Measurements from ENCODE around the gene CCDC149.

Gene CCDC149

DNA sequence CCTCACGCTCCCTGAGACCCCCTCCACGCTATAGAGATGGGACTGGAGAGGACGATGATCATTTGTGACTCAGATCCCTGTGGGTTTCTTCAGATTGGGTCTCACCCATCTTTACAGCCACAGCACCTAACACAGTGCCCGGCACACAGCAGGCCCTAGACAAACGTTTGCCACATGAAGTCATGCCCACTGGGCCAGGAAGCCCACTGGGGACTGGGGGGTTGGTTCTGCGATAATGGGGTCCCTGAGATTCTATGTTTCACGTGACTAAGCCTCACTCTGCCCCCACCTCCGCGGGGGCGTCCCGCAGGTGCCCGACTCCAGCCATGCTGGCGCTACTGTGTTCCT lies 113.7 kb downstream of the CCDC149 start:
- H3K9me3 ChIP-seq (ENCODE audit: insufficient read depth, low read length, severe bottlenecking), result no peaks in the 10 kb centered on the region
- H2AFZ ChIP-seq (ENCODE audit: low read depth, low read length), result no peak overlapping the region
- no peak overlapping the region for H3K27ac ChIP-seq (ENCODE audit: low read length)
- no peaks in the 10 kb centered on the region for H3K4me1 ChIP-seq (ENCODE audit: insufficient read depth, low read length)
- no peak for ATAC-seq (ENCODE audit: insufficient read depth, low read depth)
- no peak for DNase-seq
- H3K27me3 ChIP-seq (ENCODE audit: insufficient read depth, low read length, poor library complexity), result no peaks in the 10 kb centered on the region
- no peaks in the 10 kb centered on the region for H3K79me2 ChIP-seq (ENCODE audit: insufficient read depth, low read length)
- H3K36me3 ChIP-seq (ENCODE audit: insufficient read depth, low read length), result no peaks in the 10 kb centered on the region
- no peak overlapping the region for H3K4me3 ChIP-seq (ENCODE audit: low read depth in 1 of 2, low read length in 2 of 2)
- no peaks in the 10 kb centered on the region for H4K20me1 ChIP-seq (ENCODE audit: insufficient read depth, low read length)
- no peak overlapping the region for H3K9ac ChIP-seq (ENCODE audit: low read depth, low read length)
- TF ChIP-seq EZH2 (IDR thresholded peaks at IDR 0.05; ENCODE audit: borderline replicate concordance, low read depth, low read length, severe bottlenecking) (no peak), CTCF (IDR thresholded peaks at IDR 0.05; ENCODE audit: borderline replicate concordance, extremely low read depth, low read length, poor library complexity, severe bottlenecking) (no peak)
- no peak overlapping the region for H3K4me2 ChIP-seq (ENCODE audit: insufficient read depth, low read length)

- Histone ChIP-seq H4K20me1 (ENCODE audit: insufficient read depth, low read length) (no peaks in the 10 kb centered on the region), H3K79me2 (ENCODE audit: insufficient read depth, low read length) (no peaks in the 10 kb centered on the region), H3K27me3 (ENCODE audit: insufficient read depth, low read length, poor library complexity) (no peaks in the 10 kb centered on the region), H3K36me3 (ENCODE audit: insufficient read depth, low read length) (no peaks in the 10 kb centered on the region), H3K27ac (ENCODE audit: low read length) (no peak overlapping the region), H2AFZ (ENCODE audit: low read depth, low read length) (no peak overlapping the region), H3K9me3 (ENCODE audit: insufficient read depth, low read length, severe bottlenecking) (no peaks in the 10 kb centered on the region), H3K4me2 (ENCODE audit: insufficient read depth, low read length) (no peak overlapping the region), H3K4me3 (ENCODE audit: low read depth in 1 of 2, low read length in 2 of 2) (no peak overlapping the region), H3K9ac (ENCODE audit: low read depth, low read length) (no peak overlapping the region), H3K4me1 (ENCODE audit: insufficient read depth, low read length) (no peaks in the 10 kb centered on the region)
- TF ChIP-seq EZH2 (IDR thresholded peaks at IDR 0.05; ENCODE audit: borderline replicate concordance, low read depth, low read length, severe bottlenecking) (no peak), CTCF (IDR thresholded peaks at IDR 0.05; ENCODE audit: borderline replicate concordance, extremely low read depth, low read length, poor library complexity, severe bottlenecking) (no peak)
- ATAC-seq (ENCODE audit: insufficient read depth, low read depth), result no peak
- no peak for DNase-seq
These were observed 114.7 kb downstream of the CCDC149 start for GRCh38 chr4:24798036-24798610.

GRCh38 chr4:24796620-24797019 lies 116.2 kb downstream of the CCDC149 start:
- no peak overlapping the region for H3K9ac ChIP-seq (ENCODE audit: low read depth, low read length)
- H3K4me2 ChIP-seq (ENCODE audit: insufficient read depth, low read length), result no peak overlapping the region
- H4K20me1 ChIP-seq (ENCODE audit: insufficient read depth, low read length), result no peaks in the 10 kb centered on the region
- DNase-seq, result no peak
- H3K4me1 ChIP-seq (ENCODE audit: insufficient read depth, low read length), result no peaks in the 10 kb centered on the region
- no peak overlapping the region for H2AFZ ChIP-seq (ENCODE audit: low read depth, low read length)
- H3K27ac ChIP-seq (ENCODE audit: low read length), result no peak overlapping the region
- no peaks in the 10 kb centered on the region for H3K27me3 ChIP-seq (ENCODE audit: insufficient read depth, low read length, poor library complexity)
- no peaks in the 10 kb centered on the region for H3K79me2 ChIP-seq (ENCODE audit: insufficient read depth, low read length)
- no peaks in the 10 kb centered on the region for H3K9me3 ChIP-seq (ENCODE audit: insufficient read depth, low read length, severe bottlenecking)
- H3K36me3 ChIP-seq (ENCODE audit: insufficient read depth, low read length), result no peaks in the 10 kb centered on the region
- no peak for ATAC-seq (ENCODE audit: insufficient read depth, low read depth)
- no peak for TF ChIP-seq CTCF (IDR thresholded peaks at IDR 0.05; ENCODE audit: borderline replicate concordance, extremely low read depth, low read length, poor library complexity, severe bottlenecking)
- no peak for TF ChIP-seq EZH2 (IDR thresholded peaks at IDR 0.05; ENCODE audit: borderline replicate concordance, low read depth, low read length, severe bottlenecking)
- no peak overlapping the region for H3K4me3 ChIP-seq (ENCODE audit: low read depth in 1 of 2, low read length in 2 of 2)

Measured in DND-41 (cell line).